Measurements from ENCODE around the gene COX17. TPM values are rescaled to one million over a fixed set of nuclear protein-coding genes. Genes with fewer than 3 reads are reported as not detected.

The COX17 gene
- total and polyA plus RNA-seq, 9 of the 15 experiments (the other 6 are each of a cell fraction or from before 2014, with no cell fraction given), result 29.1 to 167 (median 60.6) TPM

DNA sequence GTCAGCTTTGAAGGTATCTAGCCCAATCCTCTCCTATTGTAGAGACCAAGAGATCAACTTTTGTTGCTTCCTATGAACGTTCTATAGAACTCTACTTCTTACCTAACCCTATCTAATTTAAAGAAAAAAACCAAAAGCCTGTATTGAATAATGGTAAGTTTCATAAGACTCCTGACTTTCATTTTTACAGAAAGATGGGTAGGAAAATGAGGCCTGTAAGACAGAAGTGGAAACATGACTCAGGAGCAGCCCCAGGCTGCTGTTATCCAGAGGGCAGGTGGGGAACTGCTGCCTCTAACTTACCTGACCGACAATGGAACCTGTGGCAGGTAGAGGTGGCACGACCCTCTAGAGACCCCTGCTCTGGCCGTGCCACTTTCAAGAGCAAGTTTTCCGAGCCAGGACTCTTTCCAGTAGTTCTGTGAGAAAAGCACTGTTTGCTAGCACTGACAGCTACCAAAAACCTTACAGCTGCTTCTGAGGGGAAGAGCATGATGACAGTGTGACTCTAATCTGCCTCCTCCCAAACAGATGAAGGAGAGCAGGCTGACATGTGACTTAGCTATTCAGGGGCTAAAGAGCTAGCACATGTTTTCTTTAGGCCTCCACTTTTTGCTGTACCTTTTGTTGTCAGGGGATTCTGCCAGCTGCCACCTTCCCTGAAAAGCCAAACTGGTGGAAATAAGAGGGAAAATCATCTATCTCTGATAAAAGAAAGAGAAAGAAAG lies 34.3 kb downstream of the COX17 start (continued):
- TF ChIP-seq NR2C2 (CRISPR knock-in tag; IDR thresholded peaks at IDR 0.05) (no peak), NR2C2 (tag; IDR thresholded peaks at IDR 0.05) (peak; percentile 52)

DNA sequence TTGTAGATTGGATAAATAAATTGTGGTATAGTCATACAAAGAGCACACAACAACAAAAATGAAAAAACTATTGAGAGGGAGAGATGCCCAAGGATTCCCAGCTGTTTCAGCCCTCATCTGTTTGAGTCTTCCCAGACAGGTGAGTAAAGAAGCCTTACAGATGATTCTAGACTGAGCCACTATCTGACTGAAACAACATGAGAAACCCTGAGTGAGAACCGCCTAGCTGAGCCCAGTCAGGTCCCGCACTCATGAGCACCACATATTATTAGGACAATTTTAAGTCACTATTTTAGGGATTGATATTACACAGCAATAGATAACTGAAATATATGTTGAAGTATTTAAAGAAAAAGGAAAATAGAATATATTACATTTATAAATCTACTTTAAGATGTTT lies 35.8 kb downstream of the COX17 start:
- peaks cover 8 to 46% of the 10 kb centered on the region in 2 experiments for H3K4me1 ChIP-seq (replicated peaks in 1 of 2; ENCODE audit: control insufficient read depth in 2 of 2, insufficient read depth in 2 of 2, low read length in 2 of 2)
- no peaks in the 10 kb centered on the region for H4K20me1 ChIP-seq (replicated peaks; ENCODE audit: control insufficient read depth, insufficient read depth, low read length)
- H3K9me1 ChIP-seq (ENCODE audit: control insufficient read depth, insufficient read depth, low read length), result peaks cover 3% of the 10 kb centered on the region
- in situ Hi-C loops (cut with MboI) (no loop called here), intact Hi-C loops (cut with micrococcal nuclease) (no loop called here)
- no peaks in the 10 kb centered on the region for H3K79me2 ChIP-seq (ENCODE audit: control insufficient read depth, insufficient read depth, low read length)
- no peak overlapping the region for H2AFZ ChIP-seq (ENCODE audit: low read depth, low read length)
- no peaks in the 10 kb centered on the region for H3K27me3 ChIP-seq (ENCODE audit: control insufficient read depth in 2 of 2, insufficient read depth in 2 of 2, low read length in 2 of 2)
- 74% methylated on average over 2 of the region's 2 CpGs for WGBS (ENCODE audit: insufficient coverage, low coverage, missing lambda C conversion rate)
- no peak overlapping the region for H3K9ac ChIP-seq (ENCODE audit: insufficient read depth in 1 of 2, low read depth in 2 of 2, low read length in 2 of 2)
- H3K4me2 ChIP-seq (ENCODE audit: insufficient read depth, low read length), result no peak overlapping the region
- H3K4me3 ChIP-seq, result no peak overlapping the region
- no TSS peak for BruUV-seq (replicated peaks)
- POLR2A ChIA-PET, result no interaction called here
- H3K36me3 ChIP-seq (ENCODE audit: control insufficient read depth, insufficient read depth, low read length), result no peaks in the 10 kb centered on the region
- CTCF ChIA-PET (ENCODE audit: low intra/inter-chr PET ratio), result no interaction called here
- FAIRE-seq (no peak), ATAC-seq (no peak), DNase-seq (ENCODE audit: extremely low read depth in 1 of 4, low spot score in 3 of 4) (no peak)
- no peaks in the 10 kb centered on the region for H3K9me3 ChIP-seq (replicated peaks; ENCODE audit: control insufficient read depth, insufficient read depth, low read depth, low read length)
- TF ChIP-seq DIDO1 (tag; IDR thresholded peaks at IDR 0.05; ENCODE audit: low read depth), result no peak
- TF ChIP-seq SMARCA5 (IDR thresholded peaks at IDR 0.05), result no peak
- TF ChIP-seq PURB (CRISPR knock-in tag; IDR thresholded peaks at IDR 0.05; ENCODE audit: low read depth), result no peak
- TF ChIP-seq ZNF175 (CRISPR knock-in tag; IDR thresholded peaks at IDR 0.05; ENCODE audit: low read depth), result no peak
- no peak for TF ChIP-seq COPS2 (conservative IDR thresholded peaks at IDR 0.05)
- no peak for TF ChIP-seq HDAC1 (IDR thresholded peaks at IDR 0.05)
- no peak for TF ChIP-seq PTBP1 (IDR thresholded peaks at IDR 0.05; ENCODE audit: low read depth, low read length)
- no peak for TF ChIP-seq ESRRA (IDR thresholded peaks at IDR 0.05; ENCODE audit: borderline replicate concordance, low read depth)
- no peak for TF ChIP-seq MTF1 (CRISPR knock-in tag; IDR thresholded peaks at IDR 0.05; ENCODE audit: borderline replicate concordance)
- TF ChIP-seq ZNF324 (CRISPR knock-in tag; IDR thresholded peaks at IDR 0.05), result no peak
- TF ChIP-seq, protein P1, sequence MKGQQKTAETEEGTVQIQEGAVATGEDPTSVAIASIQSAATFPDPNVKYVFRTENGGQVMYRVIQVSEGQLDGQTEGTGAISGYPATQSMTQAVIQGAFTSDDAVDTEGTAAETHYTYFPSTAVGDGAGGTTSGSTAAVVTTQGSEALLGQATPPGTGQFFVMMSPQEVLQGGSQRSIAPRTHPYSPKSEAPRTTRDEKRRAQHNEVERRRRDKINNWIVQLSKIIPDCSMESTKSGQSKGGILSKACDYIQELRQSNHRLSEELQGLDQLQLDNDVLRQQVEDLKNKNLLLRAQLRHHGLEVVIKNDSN (CRISPR knock-in tag; IDR thresholded peaks at IDR 0.05), result no peak
- TF ChIP-seq SRSF3 (IDR thresholded peaks at IDR 0.05; ENCODE audit: insufficient read depth, low read length), result no peak
- TF ChIP-seq RBM15 (IDR thresholded peaks at IDR 0.05; ENCODE audit: insufficient read depth, low read length), result no peak
- TF ChIP-seq, protein P2, sequence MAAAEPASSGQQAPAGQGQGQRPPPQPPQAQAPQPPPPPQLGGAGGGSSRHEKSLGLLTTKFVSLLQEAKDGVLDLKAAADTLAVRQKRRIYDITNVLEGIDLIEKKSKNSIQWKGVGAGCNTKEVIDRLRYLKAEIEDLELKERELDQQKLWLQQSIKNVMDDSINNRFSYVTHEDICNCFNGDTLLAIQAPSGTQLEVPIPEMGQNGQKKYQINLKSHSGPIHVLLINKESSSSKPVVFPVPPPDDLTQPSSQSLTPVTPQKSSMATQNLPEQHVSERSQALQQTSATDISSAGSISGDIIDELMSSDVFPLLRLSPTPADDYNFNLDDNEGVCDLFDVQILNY (CRISPR knock-in tag; IDR thresholded peaks at IDR 0.05), result no peak
- TF ChIP-seq SMARCB1 (IDR thresholded peaks at IDR 0.05; ENCODE audit: insufficient read length, low read depth), result no peak
- no peak for TF ChIP-seq ARID2 (IDR thresholded peaks at IDR 0.05)
- no peak overlapping the region for H3K27ac ChIP-seq (ENCODE audit: extremely low read depth, low read depth, low read length)
